GM18505 (cell line): ENCODE data around the gene GALT.

Experiments used
- ATAC-seq: cut with Tn5 transposase; IDR thresholded peaks from one replicate; pipeline ENCODE4 v1.9.1; 2021; ENCODE audit not compliant: unreplicated experiment
- POLR2A ChIP-seq: IDR thresholded peaks from 4 replicates; pipeline ENCODE4 v1.6.1; 2011; ENCODE audit warnings: borderline replicate concordance; ENCODE audit not compliant: insufficient read depth, insufficient read length; ENCODE audit errors: extremely low read depth

The GALT gene

GRCh38 chr9:34688329-34689115, 42.0 kb downstream of the GALT start:
- no peak for TF ChIP-seq POLR2A
- ATAC-seq: no peak

- ATAC-seq: no peak
- no peak for TF ChIP-seq POLR2A
Observed at GRCh38 chr9:34689116-34689470, 42.6 kb downstream of the GALT start.

- no peak for ATAC-seq
- TF ChIP-seq POLR2A: no peak
Observed at GRCh38 chr9:34689512-34689911, 43.0 kb downstream of the GALT start.

GRCh38 chr9:34690983-34691935, 44.8 kb downstream of the GALT start, which contains the start of gene CCL19:
Gene CCL19, minus strand, starts transcription at chr9:34691276. Its CDS starts 137 bp downstream, at chr9:34691139.
- ATAC-seq: no peak
- TF ChIP-seq POLR2A: no peak

GRCh38 chr9:34691936-34692315, 45.5 kb downstream of the GALT start:
- TF ChIP-seq POLR2A: no peak
- ATAC-seq: no peak

GRCh38 chr9:34693560-34693959, 47.1 kb downstream of the GALT start:
- no peak for ATAC-seq

GRCh38 chr9:34694811-34695210, 48.3 kb downstream of the GALT start:
- TF ChIP-seq POLR2A: no peak
- ATAC-seq: no peak

More at GRCh38 chr9:34693560-34693959, 47.1 kb downstream of the GALT start:
- no peak for TF ChIP-seq POLR2A
